ENCODE data around the gene SLIT1. TPM values are rescaled to one million over a fixed set of nuclear protein-coding genes. Genes with fewer than 3 reads are reported as not detected.

SLIT1 gene
- total RNA-seq = 0.03 and 0.05 TPM in 2 replicates
- polyA plus RNA-seq (2012) = 0.05 TPM

GRCh38 chr10:97185326-97186058, at the start of gene SLIT1:
TSS of gene SLIT1 (minus strand) at chr10:97185959. CDS start at chr10:97185674, 285 bp downstream.
- no peak for DNase-seq (ENCODE audit: low read depth)

GRCh38 chr10:97235353-97235752, 49.6 kb upstream of the SLIT1 start:
- no peak for DNase-seq (ENCODE audit: low read depth)

GRCh38 chr10:97234400-97234799, 48.6 kb upstream of the SLIT1 start:
- peak; percentile 44 for DNase-seq (ENCODE audit: low read depth)

- no peak for DNase-seq (ENCODE audit: low read depth)
Measured at GRCh38 chr10:97230146-97230545, 44.4 kb upstream of the SLIT1 start.

- no peak for DNase-seq (ENCODE audit: low read depth)
Measured at GRCh38 chr10:97229322-97230015, 43.7 kb upstream of the SLIT1 start.

- no peak for DNase-seq (ENCODE audit: low read depth)
Measured at GRCh38 chr10:97228775-97229157, 43.0 kb upstream of the SLIT1 start.

GRCh38 chr10:97228130-97228774, 42.5 kb upstream of the SLIT1 start:
- no peak for DNase-seq (ENCODE audit: low read depth)

- no peak for DNase-seq (ENCODE audit: low read depth)
Measured at GRCh38 chr10:97226398-97226797, 40.6 kb upstream of the SLIT1 start.

- peak; percentile 22 for DNase-seq (ENCODE audit: low read depth)
Measured at GRCh38 chr10:97224483-97225435, 39.0 kb upstream of the SLIT1 start.

GRCh38 chr10:97222326-97222961, 36.7 kb upstream of the SLIT1 start:
- no peak for DNase-seq (ENCODE audit: low read depth)

- no peak for DNase-seq (ENCODE audit: low read depth)
Measured at GRCh38 chr10:97220355-97220754, 34.6 kb upstream of the SLIT1 start.

- DNase-seq (ENCODE audit: low read depth) = no peak
Measured at GRCh38 chr10:97217299-97217698, 31.5 kb upstream of the SLIT1 start.

GRCh38 chr10:97215619-97216260, 30.0 kb upstream of the SLIT1 start:
- no peak for DNase-seq (ENCODE audit: low read depth)

GRCh38 chr10:97213431-97213830, 27.7 kb upstream of the SLIT1 start:
- DNase-seq (ENCODE audit: low read depth) = no peak

GRCh38 chr10:97211229-97211628, 25.5 kb upstream of the SLIT1 start:
- DNase-seq (ENCODE audit: low read depth) = no peak

GRCh38 chr10:97210543-97210960, 24.8 kb upstream of the SLIT1 start:
- peak; percentile 80 for DNase-seq (ENCODE audit: low read depth)

GRCh38 chr10:97207756-97208346, 22.1 kb upstream of the SLIT1 start:
- no peak for DNase-seq (ENCODE audit: low read depth)

GRCh38 chr10:97207131-97207530, 21.4 kb upstream of the SLIT1 start:
- DNase-seq (ENCODE audit: low read depth) = no peak

GRCh38 chr10:97204826-97205679, 19.3 kb upstream of the SLIT1 start:
- DNase-seq (ENCODE audit: low read depth) = no peak

Measured in myocyte (in vitro differentiated cells).